ENCODE results near the gene MESP2.

MESP2 gene, protein sequence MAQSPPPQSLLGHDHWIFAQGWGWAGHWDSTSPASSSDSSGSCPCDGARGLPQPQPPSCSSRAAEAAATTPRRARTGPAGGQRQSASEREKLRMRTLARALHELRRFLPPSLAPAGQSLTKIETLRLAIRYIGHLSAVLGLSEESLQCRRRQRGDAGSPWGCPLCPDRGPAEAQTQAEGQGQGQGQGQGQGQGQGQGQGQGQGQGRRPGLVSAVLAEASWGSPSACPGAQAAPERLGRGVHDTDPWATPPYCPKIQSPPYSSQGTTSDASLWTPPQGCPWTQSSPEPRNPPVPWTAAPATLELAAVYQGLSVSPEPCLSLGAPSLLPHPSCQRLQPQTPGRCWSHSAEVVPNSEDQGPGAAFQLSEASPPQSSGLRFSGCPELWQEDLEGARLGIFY

DNA sequence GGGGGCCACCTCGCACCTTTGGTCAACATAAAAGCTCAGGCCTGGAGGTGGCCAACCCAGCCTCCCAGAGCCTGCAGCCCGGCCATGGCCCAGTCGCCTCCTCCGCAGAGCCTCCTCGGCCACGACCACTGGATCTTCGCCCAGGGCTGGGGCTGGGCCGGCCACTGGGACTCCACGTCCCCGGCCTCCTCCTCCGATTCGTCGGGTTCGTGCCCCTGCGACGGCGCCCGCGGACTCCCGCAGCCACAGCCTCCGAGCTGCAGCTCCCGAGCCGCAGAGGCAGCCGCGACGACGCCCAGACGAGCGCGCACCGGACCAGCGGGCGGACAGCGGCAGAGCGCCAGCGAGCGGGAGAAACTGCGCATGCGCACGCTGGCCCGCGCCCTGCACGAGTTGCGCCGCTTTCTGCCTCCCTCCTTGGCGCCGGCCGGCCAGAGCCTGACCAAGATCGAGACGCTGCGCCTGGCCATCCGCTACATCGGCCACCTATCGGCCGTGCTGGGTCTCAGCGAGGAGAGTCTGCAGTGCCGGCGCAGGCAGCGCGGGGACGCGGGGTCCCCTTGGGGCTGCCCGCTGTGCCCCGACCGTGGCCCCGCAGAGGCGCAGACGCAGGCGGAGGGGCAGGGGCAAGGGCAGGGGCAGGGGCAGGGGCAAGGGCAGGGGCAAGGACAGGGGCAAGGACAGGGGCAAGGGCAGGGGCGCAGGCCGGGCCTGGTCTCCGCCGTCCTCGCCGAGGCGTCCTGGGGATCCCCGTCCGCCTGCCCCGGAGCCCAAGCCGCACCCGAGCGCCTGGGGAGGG lies at the start of gene MESP2:
MESP2 (plus strand) TSS at position 59 of the 799 bp plus-strand sequence; CDS start at position 85, 26 bp downstream.
- Histone ChIP-seq H3K27ac (ENCODE audit: low read depth, low read length) (no peak within 1 kb of the TSS), H3K4me1 (ENCODE audit: control insufficient read depth, insufficient read depth, low read length) (peaks cover 3% of the 10 kb centered on the region), H3K4me3 (ENCODE audit: low read length) (peak within 1 kb of the TSS; percentile 60), H3K27me3 (ENCODE audit: control insufficient read depth, insufficient read depth, low read length) (no peaks in the 10 kb centered on the region), H3K36me3 (ENCODE audit: control insufficient read depth, insufficient read depth, low read length) (no peaks in the 10 kb centered on the region), H3K9ac (ENCODE audit: low read length) (no peak within 1 kb of the TSS)

DNA sequence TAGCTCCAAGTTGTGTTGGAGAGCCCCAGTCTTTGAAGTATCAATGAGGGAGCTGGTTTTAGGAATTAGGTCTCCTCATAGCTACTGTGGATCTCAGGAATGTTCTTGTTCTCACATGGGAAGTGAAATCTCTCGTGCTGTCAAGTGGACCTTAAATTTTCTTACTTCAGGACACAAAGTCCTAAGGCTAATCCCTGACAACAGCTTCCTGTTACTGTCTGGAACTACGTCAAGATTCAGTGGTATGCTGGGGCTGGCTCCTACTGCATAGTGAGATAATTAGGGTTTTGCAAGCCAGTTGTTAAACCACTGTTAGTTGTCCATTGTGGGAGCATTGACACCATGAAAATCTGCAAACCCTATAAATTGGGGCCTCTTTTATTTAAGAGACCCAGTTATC lies 47.9 kb upstream of the MESP2 start:
- no peak overlapping the region for H3K4me3 ChIP-seq (ENCODE audit: low read length)
- no peaks in the 10 kb centered on the region for H3K36me3 ChIP-seq (ENCODE audit: control insufficient read depth, insufficient read depth, low read length)
- H3K27ac ChIP-seq (ENCODE audit: low read depth, low read length): no peak overlapping the region
- H3K27me3 ChIP-seq (ENCODE audit: control insufficient read depth, insufficient read depth, low read length): no peaks in the 10 kb centered on the region
- no peak overlapping the region for H3K9ac ChIP-seq (ENCODE audit: low read length)
- no peaks in the 10 kb centered on the region for H3K4me1 ChIP-seq (ENCODE audit: control insufficient read depth, insufficient read depth, low read length)

DNA sequence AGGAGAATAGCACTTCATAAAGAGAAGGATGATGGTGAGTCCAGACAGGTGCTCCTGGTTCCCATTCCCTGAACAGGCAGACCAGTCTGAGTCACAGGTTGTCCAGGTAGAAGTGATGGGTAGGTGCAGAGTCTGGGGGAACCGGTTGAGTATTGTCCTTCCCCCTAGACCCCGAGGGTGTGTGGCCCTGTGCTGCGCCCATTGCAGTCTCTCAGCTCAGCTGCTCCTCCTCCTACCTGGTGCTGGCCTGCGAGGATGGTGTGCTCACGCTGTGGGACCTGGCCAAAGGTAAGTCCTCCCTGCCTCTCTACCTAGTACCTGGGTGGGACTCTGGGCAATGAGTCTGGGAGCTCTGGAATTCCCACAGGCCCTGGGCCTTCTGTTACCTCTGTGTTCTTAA lies 44.9 kb upstream of the MESP2 start:
- no peak overlapping the region for H3K9ac ChIP-seq (ENCODE audit: low read length)
- H3K4me1 ChIP-seq (ENCODE audit: control insufficient read depth, insufficient read depth, low read length): no peaks in the 10 kb centered on the region
- H3K4me3 ChIP-seq (ENCODE audit: low read length): no peak overlapping the region
- H3K27me3 ChIP-seq (ENCODE audit: control insufficient read depth, insufficient read depth, low read length): no peaks in the 10 kb centered on the region
- H3K27ac ChIP-seq (ENCODE audit: low read depth, low read length): no peak overlapping the region
- no peaks in the 10 kb centered on the region for H3K36me3 ChIP-seq (ENCODE audit: control insufficient read depth, insufficient read depth, low read length)

DNA sequence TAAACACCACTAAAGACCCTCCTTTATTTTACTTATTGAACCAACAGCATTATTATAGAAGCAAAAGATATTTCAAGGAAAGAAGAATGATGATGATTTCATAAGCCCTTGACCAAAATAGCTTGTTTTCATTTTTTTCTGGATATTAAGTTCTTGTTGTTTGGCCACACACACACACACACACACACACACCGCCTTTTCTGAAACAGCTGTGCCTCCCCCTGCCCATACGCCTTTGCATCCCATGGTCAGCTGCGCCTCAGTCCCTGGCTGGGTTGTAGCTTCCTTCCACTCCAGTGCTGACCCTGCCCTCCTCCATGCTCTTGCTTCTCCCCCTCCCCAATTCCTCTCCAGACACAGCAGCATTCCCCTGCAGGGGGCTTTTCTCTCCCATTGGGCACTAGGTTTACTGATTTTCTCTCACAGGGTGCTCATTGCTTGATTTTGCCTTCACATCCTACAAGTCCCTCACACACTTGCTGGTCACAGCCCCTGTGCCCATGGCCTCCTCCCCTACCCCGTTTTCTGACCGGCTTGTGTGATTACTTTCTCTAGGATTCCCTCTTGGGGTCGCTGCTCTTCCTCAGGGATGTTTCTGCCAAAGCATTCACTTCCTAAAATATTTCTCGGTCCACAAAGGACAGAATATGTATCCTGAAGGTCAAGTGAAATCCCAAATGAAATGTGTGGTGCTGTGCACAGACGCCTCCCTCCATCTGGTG lies 43.5 kb upstream of the MESP2 start:
- Histone ChIP-seq H3K27ac (ENCODE audit: low read depth, low read length) (no peak overlapping the region), H3K36me3 (ENCODE audit: control insufficient read depth, insufficient read depth, low read length) (no peaks in the 10 kb centered on the region), H3K4me1 (ENCODE audit: control insufficient read depth, insufficient read depth, low read length) (no peaks in the 10 kb centered on the region), H3K9ac (ENCODE audit: low read length) (no peak overlapping the region), H3K27me3 (ENCODE audit: control insufficient read depth, insufficient read depth, low read length) (no peaks in the 10 kb centered on the region), H3K4me3 (ENCODE audit: low read length) (no peak overlapping the region)

DNA sequence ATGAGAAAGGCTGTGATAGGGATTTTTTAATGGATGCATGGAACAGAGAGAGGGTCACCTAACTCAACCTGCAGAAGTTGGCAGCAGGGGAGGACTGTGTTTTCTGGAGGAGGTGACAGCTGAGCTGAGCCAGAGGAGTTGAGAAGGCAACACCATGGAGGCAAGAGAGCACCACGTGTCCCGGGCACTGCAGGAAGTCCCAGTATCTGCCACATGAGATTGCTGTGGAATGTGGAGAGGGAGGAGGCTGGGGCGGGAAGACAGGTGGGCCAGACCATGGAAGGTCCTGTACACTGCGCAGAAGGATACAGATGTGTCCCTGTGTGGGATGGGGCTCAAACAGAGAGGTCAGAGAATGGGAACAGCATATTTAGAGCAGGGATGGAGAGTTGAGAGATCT lies 40.4 kb upstream of the MESP2 start:
- Histone ChIP-seq H3K9ac (ENCODE audit: low read length) (no peak overlapping the region), H3K4me1 (ENCODE audit: control insufficient read depth, insufficient read depth, low read length) (no peaks in the 10 kb centered on the region), H3K27me3 (ENCODE audit: control insufficient read depth, insufficient read depth, low read length) (no peaks in the 10 kb centered on the region), H3K4me3 (ENCODE audit: low read length) (no peak overlapping the region), H3K36me3 (ENCODE audit: control insufficient read depth, insufficient read depth, low read length) (no peaks in the 10 kb centered on the region), H3K27ac (ENCODE audit: low read depth, low read length) (no peak overlapping the region)

DNA sequence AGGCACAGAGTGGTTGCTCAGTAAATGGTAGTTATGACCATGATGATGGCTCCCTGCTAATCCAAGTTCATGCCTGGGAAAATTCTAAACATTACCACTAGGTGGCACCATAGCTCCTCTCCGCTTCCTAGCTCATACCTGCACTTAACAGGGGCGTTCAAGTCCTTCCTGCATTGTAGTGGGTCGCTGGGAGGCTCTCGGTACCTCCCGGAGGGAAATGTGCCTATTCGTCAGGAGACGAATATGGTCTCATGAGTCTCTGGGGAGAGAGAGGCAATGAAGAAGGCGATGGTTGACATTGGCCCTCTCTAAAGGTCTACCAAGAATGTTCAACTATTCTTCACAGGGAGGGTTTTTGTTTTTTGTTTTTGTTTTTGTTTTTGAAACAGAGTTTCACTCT lies 36.0 kb upstream of the MESP2 start:
- no peaks in the 10 kb centered on the region for H3K27me3 ChIP-seq (ENCODE audit: control insufficient read depth, insufficient read depth, low read length)
- no peak overlapping the region for H3K9ac ChIP-seq (ENCODE audit: low read length)
- no peaks in the 10 kb centered on the region for H3K36me3 ChIP-seq (ENCODE audit: control insufficient read depth, insufficient read depth, low read length)
- H3K4me3 ChIP-seq (ENCODE audit: low read length): no peak overlapping the region
- no peak overlapping the region for H3K27ac ChIP-seq (ENCODE audit: low read depth, low read length)
- H3K4me1 ChIP-seq (ENCODE audit: control insufficient read depth, insufficient read depth, low read length): no peaks in the 10 kb centered on the region

DNA sequence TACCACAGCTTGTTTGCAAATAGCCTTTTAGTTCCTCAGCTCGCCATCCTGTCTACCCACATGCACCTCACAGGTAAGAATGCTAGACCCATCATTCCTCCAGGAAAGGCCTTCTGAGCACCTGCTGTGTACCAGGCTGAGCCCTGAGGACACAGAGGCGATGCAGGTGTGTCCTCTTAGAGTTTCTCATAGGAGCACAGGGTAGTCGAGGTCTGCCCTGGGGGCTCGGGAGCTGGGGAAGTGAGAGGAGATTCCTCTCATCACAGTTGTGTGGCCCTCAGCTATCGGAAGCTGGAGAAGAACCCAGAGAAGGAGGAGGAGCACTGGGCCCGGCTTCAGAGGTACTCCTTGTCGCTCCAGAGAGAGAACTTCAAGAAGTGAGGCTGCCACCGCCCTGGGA lies 33.1 kb upstream of the MESP2 start:
- no peak overlapping the region for H3K27ac ChIP-seq (ENCODE audit: low read depth, low read length)
- H3K4me3 ChIP-seq (ENCODE audit: low read length): no peak overlapping the region
- H3K27me3 ChIP-seq (ENCODE audit: control insufficient read depth, insufficient read depth, low read length): peaks cover 3% of the 10 kb centered on the region
- H3K9ac ChIP-seq (ENCODE audit: low read length): no peak overlapping the region
- no peaks in the 10 kb centered on the region for H3K4me1 ChIP-seq (ENCODE audit: control insufficient read depth, insufficient read depth, low read length)
- H3K36me3 ChIP-seq (ENCODE audit: control insufficient read depth, insufficient read depth, low read length): no peaks in the 10 kb centered on the region

DNA sequence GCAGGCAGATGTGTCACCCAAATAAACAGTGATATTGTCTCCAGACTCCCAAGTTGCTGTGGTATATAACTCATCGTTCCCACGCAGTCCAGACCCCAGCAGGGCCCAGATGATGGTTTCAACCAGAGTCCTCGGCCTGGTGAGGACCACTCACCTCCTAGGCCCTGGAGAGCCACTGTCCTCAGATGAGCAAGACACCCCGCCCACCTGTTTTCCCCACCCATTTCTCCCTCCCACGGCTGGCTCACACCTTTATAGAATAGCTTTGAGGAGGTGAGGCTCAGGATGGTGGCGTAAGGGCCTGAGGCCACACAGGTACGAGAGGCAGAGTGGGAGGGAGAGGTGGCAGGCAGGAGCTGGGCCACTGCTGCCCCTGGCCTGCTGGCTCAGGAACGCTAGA lies 32.5 kb upstream of the MESP2 start:
- Histone ChIP-seq H3K4me1 (ENCODE audit: control insufficient read depth, insufficient read depth, low read length) (no peaks in the 10 kb centered on the region), H3K36me3 (ENCODE audit: control insufficient read depth, insufficient read depth, low read length) (no peaks in the 10 kb centered on the region), H3K27me3 (ENCODE audit: control insufficient read depth, insufficient read depth, low read length) (peaks cover 3% of the 10 kb centered on the region), H3K4me3 (ENCODE audit: low read length) (no peak overlapping the region), H3K27ac (ENCODE audit: low read depth, low read length) (no peak overlapping the region), H3K9ac (ENCODE audit: low read length) (no peak overlapping the region)

DNA sequence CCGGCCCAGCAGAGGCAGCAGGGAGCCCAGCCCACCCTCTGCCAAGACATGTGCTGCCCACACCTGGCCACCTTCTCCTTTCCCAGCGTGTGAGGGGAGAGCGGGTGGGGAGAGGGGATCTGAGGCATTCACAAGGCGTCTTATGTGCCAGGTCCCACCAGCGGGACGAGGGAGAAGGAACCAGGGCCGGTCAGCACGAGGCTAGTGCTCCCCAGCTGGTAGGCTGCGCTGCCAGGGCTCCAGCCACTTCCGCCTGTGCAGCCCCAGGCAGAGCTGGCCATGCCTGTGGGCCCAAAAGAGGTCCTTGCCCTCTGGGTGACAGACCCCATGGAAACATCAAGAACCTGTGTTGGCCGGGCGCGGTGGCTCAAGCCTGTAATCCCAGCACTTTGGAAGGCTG lies 31.0 kb upstream of the MESP2 start:
- Histone ChIP-seq H3K27me3 (ENCODE audit: control insufficient read depth, insufficient read depth, low read length) (peaks cover 6% of the 10 kb centered on the region), H3K4me3 (ENCODE audit: low read length) (no peak overlapping the region), H3K36me3 (ENCODE audit: control insufficient read depth, insufficient read depth, low read length) (no peaks in the 10 kb centered on the region), H3K4me1 (ENCODE audit: control insufficient read depth, insufficient read depth, low read length) (peaks cover 4% of the 10 kb centered on the region), H3K27ac (ENCODE audit: low read depth, low read length) (no peak overlapping the region), H3K9ac (ENCODE audit: low read length) (no peak overlapping the region)

DNA sequence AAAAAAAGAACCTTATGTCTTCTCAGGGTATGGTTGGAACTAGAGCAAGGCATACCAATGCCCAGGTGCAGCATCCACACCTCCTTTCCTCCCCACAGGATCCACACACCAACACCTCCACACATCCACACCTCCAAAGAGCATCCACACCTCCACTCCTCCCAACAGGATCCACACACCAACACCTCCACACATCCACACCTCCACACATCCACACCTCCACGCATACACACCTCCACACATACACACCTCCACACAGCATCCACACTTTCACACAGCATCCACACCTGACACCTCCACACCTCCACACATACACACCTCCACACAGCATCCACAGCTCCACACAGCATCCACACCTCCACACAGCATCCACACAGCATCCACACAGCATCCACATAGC lies 30.4 kb upstream of the MESP2 start:
- Histone ChIP-seq H3K27ac (ENCODE audit: low read depth, low read length) (no peak overlapping the region), H3K36me3 (ENCODE audit: control insufficient read depth, insufficient read depth, low read length) (no peaks in the 10 kb centered on the region), H3K27me3 (ENCODE audit: control insufficient read depth, insufficient read depth, low read length) (peaks cover 6% of the 10 kb centered on the region), H3K4me1 (ENCODE audit: control insufficient read depth, insufficient read depth, low read length) (peaks cover 4% of the 10 kb centered on the region), H3K4me3 (ENCODE audit: low read length) (no peak overlapping the region), H3K9ac (ENCODE audit: low read length) (no peak overlapping the region)

DNA sequence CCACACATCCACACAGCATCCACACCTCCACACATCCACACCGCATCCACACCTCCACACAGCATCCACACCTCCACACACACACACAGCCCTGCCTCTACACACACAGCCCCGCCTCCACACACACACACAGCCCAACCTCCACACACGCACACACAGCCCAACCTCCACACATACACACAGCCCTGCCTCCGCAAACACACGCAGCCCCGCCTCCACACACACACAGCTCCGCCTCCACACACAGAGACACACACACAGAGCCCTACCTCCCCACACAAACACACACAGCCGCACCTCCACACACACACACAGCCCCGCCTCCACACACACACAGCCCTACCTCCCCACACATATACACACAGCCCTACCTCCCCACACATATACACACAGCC lies 29.7 kb upstream of the MESP2 start:
- Histone ChIP-seq H3K27ac (ENCODE audit: low read depth, low read length) (no peak overlapping the region), H3K9ac (ENCODE audit: low read length) (no peak overlapping the region), H3K27me3 (ENCODE audit: control insufficient read depth, insufficient read depth, low read length) (peaks cover 6% of the 10 kb centered on the region), H3K4me3 (ENCODE audit: low read length) (no peak overlapping the region), H3K4me1 (ENCODE audit: control insufficient read depth, insufficient read depth, low read length) (peaks cover 4% of the 10 kb centered on the region), H3K36me3 (ENCODE audit: control insufficient read depth, insufficient read depth, low read length) (no peaks in the 10 kb centered on the region)

Measured in rectal smooth muscle tissue (tissue), 1 donor.